Epithelial cell of esophagus (primary cell): ENCODE data around the gene KAT2A.
"Not testable (repeated sequence)": the region's sequence is repeated elsewhere in the genome, so short reads cannot be mapped to it uniquely, and the experiment has no call there.

Experiments
- DNase-seq: peaks from one replicate; pipeline ENCODE4 v3.0.0; 2010; ENCODE audit warnings: low read depth
- H3K4me3 ChIP-seq: 2 replicates; pipeline ENCODE4 v1.5.1; 2011; ENCODE audit warnings: mild to moderate bottlenecking, low read length, control low read depth
- TF ChIP-seq, protein P1 (sequence below): IDR thresholded peaks from 2 replicates; pipeline ENCODE4 v1.5.1; 2011; ENCODE audit warnings: low read depth, mild to moderate bottlenecking, low read length, control low read depth, inconsistent platforms; ENCODE audit not compliant: insufficient read depth; ENCODE audit errors: missing control alignments

KAT2A gene

DNA sequence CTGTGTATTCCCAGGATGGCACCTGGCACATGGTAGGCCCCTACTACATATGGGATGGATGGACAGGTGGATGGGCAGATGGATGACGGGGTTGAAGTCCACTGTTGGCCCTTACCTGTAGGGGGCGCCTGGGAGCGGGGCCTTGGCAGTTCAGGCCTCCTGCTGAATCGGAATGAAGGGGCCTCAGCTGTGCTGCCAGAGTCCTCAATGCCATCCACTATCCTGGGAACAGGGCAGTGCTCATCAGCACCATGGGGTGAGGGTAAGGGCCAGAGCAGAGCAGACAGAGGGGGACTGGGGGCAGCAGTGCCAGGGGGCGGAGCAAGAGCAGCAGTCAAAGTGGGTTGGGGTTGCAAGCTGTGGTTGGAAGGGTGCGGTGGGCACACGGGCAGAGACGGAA, 41.9 kb upstream of the KAT2A start:
- no peak overlapping the region for H3K4me3 ChIP-seq
- TF ChIP-seq, protein P1, sequence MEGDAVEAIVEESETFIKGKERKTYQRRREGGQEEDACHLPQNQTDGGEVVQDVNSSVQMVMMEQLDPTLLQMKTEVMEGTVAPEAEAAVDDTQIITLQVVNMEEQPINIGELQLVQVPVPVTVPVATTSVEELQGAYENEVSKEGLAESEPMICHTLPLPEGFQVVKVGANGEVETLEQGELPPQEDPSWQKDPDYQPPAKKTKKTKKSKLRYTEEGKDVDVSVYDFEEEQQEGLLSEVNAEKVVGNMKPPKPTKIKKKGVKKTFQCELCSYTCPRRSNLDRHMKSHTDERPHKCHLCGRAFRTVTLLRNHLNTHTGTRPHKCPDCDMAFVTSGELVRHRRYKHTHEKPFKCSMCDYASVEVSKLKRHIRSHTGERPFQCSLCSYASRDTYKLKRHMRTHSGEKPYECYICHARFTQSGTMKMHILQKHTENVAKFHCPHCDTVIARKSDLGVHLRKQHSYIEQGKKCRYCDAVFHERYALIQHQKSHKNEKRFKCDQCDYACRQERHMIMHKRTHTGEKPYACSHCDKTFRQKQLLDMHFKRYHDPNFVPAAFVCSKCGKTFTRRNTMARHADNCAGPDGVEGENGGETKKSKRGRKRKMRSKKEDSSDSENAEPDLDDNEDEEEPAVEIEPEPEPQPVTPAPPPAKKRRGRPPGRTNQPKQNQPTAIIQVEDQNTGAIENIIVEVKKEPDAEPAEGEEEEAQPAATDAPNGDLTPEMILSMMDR, result peak; percentile 20
- no peak for DNase-seq

DNA sequence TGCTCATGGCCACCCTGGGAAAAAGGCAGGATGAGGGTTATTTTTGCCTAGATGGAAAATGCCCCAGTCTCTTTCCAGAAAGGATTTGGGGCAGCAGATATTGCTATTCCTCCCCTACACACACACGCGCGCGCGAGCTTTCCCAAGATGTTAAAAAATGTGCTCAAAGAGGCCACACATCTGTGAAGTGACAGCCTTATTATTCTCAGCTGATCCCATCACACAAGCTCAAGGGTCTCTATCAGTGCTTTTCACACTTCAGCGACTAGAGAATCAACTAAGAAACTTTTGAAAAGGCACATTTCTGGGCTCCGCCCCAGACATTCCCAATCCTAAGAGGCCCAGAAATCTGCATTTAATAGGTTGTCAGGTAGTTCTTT, 39.4 kb upstream of the KAT2A start:
- no peak for DNase-seq
- TF ChIP-seq, protein P1, result no peak
- no peak overlapping the region for H3K4me3 ChIP-seq

DNA sequence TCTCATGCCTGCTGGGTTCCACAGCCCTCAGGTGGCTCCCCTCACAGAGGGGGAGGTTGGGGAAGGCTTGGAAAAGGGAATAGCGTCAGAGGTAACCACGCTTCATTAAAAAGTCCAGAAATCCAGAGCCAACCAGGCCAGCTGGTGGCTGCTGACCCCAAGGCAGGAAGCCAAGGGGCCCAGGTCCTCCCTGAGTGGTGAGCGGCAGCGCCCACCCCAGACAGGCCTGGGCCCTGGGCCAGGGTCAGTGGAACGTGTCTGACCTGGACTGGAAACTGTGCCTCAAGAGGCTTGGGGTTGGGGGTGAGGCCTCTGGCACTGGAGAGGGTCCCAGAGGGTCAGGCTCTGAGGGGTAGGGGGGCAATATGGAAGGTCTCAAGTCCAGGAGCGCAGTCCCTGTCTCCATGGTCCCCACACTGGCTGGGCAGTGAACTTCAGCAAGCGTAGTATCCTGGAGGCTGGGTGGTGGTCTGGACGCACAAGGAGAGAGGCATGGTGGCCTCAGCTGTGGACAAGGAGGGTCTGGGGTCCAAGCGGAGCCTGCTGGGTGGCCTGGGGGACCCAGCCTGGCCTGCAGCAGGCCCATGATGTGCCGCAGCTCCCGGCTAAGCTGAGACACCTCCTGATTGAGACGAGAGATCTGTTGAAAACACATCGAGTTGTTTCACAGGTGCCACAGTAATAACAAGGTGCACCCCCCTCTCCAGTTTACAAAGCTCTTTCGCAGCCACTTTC, 38.8 kb upstream of the KAT2A start:
- no peak overlapping the region for H3K4me3 ChIP-seq
- TF ChIP-seq, protein P1, result no peak
- no peak for DNase-seq

DNA sequence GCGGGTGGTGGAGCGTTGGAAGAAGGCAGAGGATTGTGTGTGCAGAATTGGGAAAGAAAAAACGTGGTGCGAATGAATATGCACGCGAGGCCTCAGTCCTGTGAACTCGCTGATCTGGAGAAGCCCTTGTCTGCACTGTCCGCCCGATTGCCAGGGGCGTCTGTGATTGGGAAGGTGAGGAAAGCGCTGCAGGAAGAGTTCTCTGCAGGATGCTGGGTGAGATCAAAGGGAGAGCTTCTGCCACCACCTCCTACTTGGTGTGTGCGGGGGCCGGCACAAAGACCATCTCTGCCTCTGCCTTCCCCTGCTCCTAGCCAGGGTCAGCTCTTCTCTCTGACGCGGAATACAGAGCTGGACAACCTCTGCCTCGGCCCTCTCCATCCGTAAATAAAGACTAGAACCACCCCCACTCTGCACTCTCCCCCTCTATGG, 34.5 kb upstream of the KAT2A start:
- H3K4me3 ChIP-seq, result peak overlapping the region; percentile 100
- TF ChIP-seq, protein P1, result no peak
- DNase-seq, result no peak

DNA sequence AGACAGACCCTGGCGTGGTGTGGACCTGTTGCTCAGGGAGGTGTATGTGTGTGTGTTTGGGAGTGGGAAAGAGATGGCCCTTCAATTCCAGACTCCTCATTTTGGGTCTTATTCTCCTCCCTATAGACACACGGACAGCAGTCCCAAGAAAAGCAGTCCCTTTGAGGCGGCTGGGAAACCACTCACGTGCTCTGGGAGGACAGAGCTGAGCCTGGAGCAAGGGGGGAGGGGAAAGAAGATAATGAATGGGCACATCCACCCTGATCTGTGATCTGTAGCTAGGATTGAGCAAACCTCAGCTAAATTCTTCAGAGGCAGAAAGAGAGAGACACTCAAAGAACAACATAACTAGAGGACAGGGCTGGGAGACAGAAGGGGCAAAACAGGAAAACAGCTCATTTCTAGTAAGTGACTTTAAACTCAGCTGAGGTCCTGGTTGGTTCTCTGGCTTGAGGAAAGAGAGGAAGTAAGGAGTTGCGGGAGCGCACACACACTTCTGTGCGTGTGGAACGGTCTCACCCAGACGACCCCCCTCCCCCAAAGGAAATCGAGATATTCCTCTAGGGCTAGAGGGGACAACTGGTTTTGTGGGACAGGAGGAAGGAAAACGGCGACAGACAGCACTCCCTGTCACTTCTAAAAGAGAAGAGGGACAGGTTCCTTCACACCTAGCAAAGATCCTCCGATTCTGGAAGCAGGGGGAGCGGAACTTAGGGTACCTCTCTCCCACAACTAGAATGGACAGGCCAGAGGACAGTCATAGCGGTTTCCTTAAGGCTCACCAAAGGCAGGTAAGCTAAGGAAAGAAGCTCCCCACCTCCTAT, 33.0 kb upstream of the KAT2A start:
- DNase-seq, result peak; percentile 22
- H3K4me3 ChIP-seq, result peak overlapping the region; percentile 100
- TF ChIP-seq, protein P1, result no peak

DNA sequence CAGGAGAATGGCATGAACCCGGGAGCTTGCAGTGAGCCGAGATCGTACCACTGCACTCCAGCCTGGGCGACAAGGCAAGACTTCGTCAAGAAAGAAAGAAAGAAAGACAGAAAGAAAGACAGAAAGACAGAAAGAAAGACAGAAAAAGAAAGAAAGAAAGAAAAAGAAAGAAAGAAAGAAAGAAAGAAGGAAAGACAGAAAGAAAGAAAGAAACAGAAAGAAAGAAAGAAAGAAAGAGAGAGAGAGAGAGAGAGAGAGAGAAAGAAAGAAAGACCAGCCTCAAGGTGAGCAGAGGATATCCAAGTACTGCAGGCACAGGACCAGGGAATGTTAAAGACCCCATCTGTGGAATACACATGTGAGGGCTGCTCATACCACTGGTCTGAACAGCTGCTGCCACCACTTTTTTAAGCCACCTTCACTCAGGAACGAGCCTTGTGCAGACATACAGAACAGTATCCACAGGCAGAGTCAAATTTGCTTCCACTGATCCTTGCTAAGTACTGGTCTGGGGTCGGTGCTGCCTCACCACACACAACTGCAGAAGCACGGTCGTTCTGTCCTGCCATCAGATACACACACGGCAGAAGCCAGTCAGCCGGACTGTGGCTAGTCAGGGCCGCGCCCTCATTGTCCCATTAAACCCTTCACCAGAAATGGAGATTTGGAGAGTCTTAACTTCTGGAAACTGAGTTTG, 25.9 kb upstream of the KAT2A start:
- TF ChIP-seq, protein P1, result no peak
- no peak for DNase-seq
- no peak overlapping the region for H3K4me3 ChIP-seq

DNA sequence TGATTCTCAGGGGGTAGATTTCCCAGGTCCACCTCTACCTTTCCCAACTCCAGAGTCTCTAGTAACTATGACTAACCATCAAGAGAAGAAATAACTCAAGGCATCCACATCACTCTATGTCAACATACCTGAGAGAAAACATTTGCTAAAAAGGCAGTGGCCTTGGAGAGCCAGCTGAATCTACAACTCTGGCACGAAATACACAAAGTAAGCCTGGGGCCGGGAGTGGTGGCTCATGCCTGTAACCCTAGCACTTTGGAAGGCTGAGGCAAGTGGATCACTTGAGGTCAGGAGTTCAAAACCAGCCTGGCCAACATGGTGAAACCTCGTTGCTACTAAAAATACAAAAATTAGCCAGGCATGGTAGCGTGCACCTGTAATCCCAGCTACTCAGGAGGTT, 22.0 kb upstream of the KAT2A start:
- peak; percentile 41 for DNase-seq
- not testable (repeated sequence) for H3K4me3 ChIP-seq
